Measurements from ENCODE around the gene TACC2.

- no peak for TF ChIP-seq CTCF (IDR thresholded peaks at IDR 0.05)
- no peak for TF ChIP-seq POLR2A (IDR thresholded peaks at IDR 0.05)
Measured at GRCh38 chr10:122020226-122020625, 31.3 kb downstream of the TACC2 start.
